ENCODE measurements around the gene RBM6.

RBM6 gene

GRCh38 chr3:50126287-50127211, 186.6 kb downstream of the RBM6 start:
- Histone ChIP-seq H3K4me3 (no peak overlapping the region), H3K27me3 (no peaks in the 10 kb centered on the region), H3K36me3 (peaks cover 15% of the 10 kb centered on the region), H3K9ac (no peak overlapping the region), H4K20me1 (peaks cover 19% of the 10 kb centered on the region), H3K9me3 (no peaks in the 10 kb centered on the region), H3K27ac (no peak overlapping the region), H3K4me2 (no peak overlapping the region), H3K4me1 (peaks cover 30% of the 10 kb centered on the region)
- no peak for TF ChIP-seq Cebpa-rat (IDR thresholded peaks at IDR 0.05)

All from BLaER1 (cell line).